Mesodermal cell (in vitro differentiated cells): ENCODE data around the gene SLC6A8.

Experiments
- H3K27ac ChIP-seq: 2 replicates; pipeline ENCODE4 v1.7.0; 2013; ENCODE audit warnings: mild to moderate bottlenecking, low read depth, low read length, moderate library complexity; ENCODE audit not compliant: severe bottlenecking
- H3K36me3 ChIP-seq: 2 replicates; pipeline ENCODE4 v1.7.1; 2013; ENCODE audit warnings: mild to moderate bottlenecking, low read length, moderate library complexity; ENCODE audit not compliant: control insufficient read depth, insufficient read depth
- H3K4me1 ChIP-seq: one replicate; pipeline ENCODE4 v1.7.1; 2013; ENCODE audit warnings: mild to moderate bottlenecking, low read length; ENCODE audit not compliant: insufficient read depth, control insufficient read depth, poor library complexity, severe bottlenecking
- H3K4me3 ChIP-seq: 2 replicates; pipeline ENCODE4 v1.7.0; 2013; ENCODE audit warnings: low read length, control low read depth, mild to moderate bottlenecking; ENCODE audit not compliant: insufficient read depth, poor library complexity, severe bottlenecking; ENCODE audit errors: extremely low read depth
- H3K9me3 ChIP-seq: 2 replicates; pipeline ENCODE4 v1.7.1; 2013; ENCODE audit warnings: mild to moderate bottlenecking, low read length, moderate library complexity; ENCODE audit not compliant: control insufficient read depth
- WGBS, 2 experiments: methylation state at CpG; one replicate each; pipeline ENCODE4 v1.1.5; 2013; ENCODE audit warnings: missing lambda C conversion rate in 2 of 2; ENCODE audit not compliant: insufficient coverage in 2 of 2; 5-methylcytosine and 5-hydroxymethylcytosine counted together

Gene SLC6A8

DNA sequence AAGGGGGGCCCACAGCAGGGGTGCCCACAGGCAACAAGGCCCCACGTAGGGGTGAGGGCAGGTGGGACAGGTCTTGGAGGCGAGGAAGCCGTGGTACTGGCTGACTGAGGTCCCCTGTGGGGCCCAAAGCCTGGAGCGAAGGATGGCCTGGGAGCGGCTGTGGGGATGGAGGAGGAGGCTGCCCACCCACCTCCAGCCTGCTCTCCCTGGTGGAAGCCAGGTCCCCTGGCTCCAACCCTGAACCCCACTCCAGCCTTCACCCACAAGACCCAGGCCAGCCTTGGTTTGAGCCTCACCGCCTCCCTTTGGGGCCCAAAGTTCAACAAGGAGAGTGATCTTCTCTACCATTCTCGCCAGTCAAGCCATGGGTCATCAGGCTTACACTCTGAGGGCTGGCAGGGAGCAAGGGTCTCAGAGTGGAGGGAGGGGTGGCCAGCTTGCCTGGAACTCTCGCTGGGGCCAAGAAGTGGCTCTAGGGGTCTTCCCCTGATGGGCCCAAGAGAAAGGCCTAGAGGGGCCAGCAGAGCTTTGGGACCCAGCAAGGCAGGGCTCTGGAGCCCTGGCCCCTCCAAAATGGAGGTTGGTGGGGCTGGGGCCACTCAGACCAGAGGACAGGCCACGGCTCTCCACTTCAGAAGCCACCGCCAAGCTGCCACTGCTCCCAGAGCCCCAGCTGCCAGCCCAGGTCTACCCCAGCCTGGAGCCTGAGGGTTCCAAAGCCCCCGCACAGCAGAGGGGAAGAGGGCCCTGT, 19.1 kb upstream of the SLC6A8 start:
- Histone ChIP-seq H3K9me3 (no peaks in the 10 kb centered on the region), H3K36me3 (no peaks in the 10 kb centered on the region), H3K4me1 (no peaks in the 10 kb centered on the region), H3K27ac (no peak overlapping the region), H3K4me3 (no peak overlapping the region)
- WGBS, 2 experiments: 95% methylated on average over 3 of the region's 11 CpGs; no CpG with 5 or more reads in 1 of the 2 experiments

DNA sequence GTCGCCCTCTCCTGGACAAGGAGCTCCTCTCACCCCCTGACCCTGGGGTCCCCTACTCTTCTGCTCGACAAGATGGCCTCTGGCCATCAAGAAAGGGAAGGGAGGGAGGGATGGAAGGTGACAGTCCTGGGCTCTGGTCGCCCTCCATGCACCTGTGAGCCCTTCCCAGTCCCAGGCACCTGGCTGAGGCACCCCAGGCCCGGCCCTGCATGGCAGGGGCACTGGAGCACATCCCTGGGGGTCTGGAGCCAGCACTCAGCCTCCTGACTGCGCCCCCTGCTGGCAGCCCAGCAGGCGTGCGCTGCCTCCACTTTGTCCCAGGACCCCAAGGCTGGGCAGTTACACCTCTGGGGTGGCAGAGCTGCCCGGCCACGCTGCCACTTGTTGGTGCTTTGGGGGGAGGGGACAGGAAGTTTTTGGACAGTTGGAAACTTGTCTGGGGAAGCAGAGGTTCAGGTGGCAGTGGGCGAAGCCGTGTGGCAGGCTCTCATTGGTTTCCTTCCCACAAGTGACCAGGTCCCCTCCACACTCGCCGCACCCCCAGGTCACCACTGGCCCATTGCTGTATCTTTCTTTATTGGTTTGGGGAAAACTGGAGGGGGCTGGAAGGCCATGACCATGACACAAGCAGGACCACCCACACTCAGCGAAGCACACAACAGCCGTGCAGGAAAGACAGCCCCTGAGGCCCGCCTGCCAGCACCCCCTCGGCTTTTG, 18.4 kb upstream of the SLC6A8 start:
- Histone ChIP-seq H3K27ac (no peak overlapping the region), H3K4me1 (no peaks in the 10 kb centered on the region), H3K9me3 (no peaks in the 10 kb centered on the region), H3K36me3 (no peaks in the 10 kb centered on the region), H3K4me3 (no peak overlapping the region)
- WGBS, 2 experiments: 20 to 32% methylated on average over 1 to 4 of the region's 17 CpGs

DNA sequence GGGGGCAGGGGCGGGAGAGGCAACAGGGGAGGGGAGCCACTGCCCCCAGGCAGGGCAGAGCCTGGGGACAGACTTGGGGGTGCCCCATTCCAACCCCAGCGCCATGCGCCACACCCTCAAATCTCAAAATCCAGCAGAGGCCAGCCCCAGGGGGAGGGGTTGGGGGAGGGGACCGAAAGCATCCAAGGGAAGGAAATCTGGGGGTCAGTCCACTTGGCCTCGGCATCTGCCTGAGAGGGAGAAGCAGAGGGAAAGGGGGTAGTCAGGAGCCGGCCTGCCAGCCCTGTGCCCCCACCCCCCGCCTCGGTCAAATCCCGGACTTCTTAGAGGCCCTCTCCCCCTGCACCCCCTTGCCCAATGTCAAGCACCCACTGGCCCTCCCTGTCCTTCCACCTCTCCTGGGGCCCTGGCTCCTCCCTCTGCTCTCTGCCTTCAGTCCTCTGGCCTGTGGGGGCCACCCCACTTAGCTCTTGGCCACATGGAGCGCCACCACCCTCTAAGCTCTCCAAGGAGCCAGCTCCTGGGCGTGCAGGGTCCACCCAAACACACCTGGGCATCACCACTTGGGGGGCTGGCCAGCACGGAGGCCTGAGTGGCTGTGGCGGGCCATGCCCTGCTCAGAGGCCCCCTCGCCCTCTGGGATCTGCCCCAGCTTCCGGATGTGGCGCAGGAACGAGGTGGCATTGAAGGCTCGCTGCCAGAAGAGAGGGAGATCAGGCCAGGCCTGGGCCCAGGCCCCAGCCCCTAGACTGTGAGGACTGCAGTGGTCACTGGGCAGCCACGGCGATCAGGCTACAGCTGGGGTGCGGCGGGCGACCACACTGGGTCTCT, 17.6 kb upstream of the SLC6A8 start:
- Histone ChIP-seq H3K27ac (no peak overlapping the region), H3K36me3 (no peaks in the 10 kb centered on the region), H3K9me3 (no peaks in the 10 kb centered on the region), H3K4me3 (no peak overlapping the region), H3K4me1 (no peaks in the 10 kb centered on the region)
- 84 to 96% methylated on average over 8 to 9 of the region's 23 CpGs for WGBS, 2 experiments

GRCh38 chrX:153670748-153671588, 16.8 kb upstream of the SLC6A8 start:
- Histone ChIP-seq H3K4me3 (no peak overlapping the region), H3K36me3 (no peaks in the 10 kb centered on the region), H3K9me3 (no peaks in the 10 kb centered on the region), H3K4me1 (no peaks in the 10 kb centered on the region), H3K27ac (no peak overlapping the region)
- WGBS, 2 experiments: 97 to 98% methylated on average over 5 of the region's 23 CpGs

- H3K4me1 ChIP-seq: no peaks in the 10 kb centered on the region
- H3K27ac ChIP-seq: no peak overlapping the region
- H3K4me3 ChIP-seq: no peak overlapping the region
- H3K9me3 ChIP-seq: no peaks in the 10 kb centered on the region
- H3K36me3 ChIP-seq: no peaks in the 10 kb centered on the region
- WGBS, 2 experiments: 90 to 93% methylated on average over 2 to 13 of the region's 27 CpGs
These were observed 15.9 kb upstream of the SLC6A8 start for GRCh38 chrX:153671589-153672530.

- 83 to 95% methylated on average over 2 to 6 of the region's 53 CpGs for WGBS, 2 experiments
- Histone ChIP-seq H3K36me3 (no peaks in the 10 kb centered on the region), H3K4me1 (no peaks in the 10 kb centered on the region), H3K4me3 (no peak overlapping the region), H3K9me3 (no peaks in the 10 kb centered on the region), H3K27ac (no peak overlapping the region)
These were observed 14.9 kb upstream of the SLC6A8 start for GRCh38 chrX:153672531-153673427.

GRCh38 chrX:153673428-153674218, 14.1 kb upstream of the SLC6A8 start, which contains the start of gene PNCK:
TSS of gene PNCK (minus strand) at chrX:153673813. CDS start at chrX:153673076, 737 bp downstream.
- Histone ChIP-seq H3K4me3 (no peak within 1 kb of the TSS), H3K9me3 (no peaks in the 10 kb centered on the region), H3K36me3 (no peaks in the 10 kb centered on the region), H3K27ac (no peak within 1 kb of the TSS), H3K4me1 (no peaks in the 10 kb centered on the region)
- 0 to 18% methylated on average over 2 to 25 of the region's 98 CpGs for WGBS, 2 experiments

GRCh38 chrX:153674219-153674851, 13.4 kb upstream of the SLC6A8 start:
- no peaks in the 10 kb centered on the region for H3K36me3 ChIP-seq
- WGBS, 2 experiments: 63 to 76% methylated on average over 10 to 23 of the region's 27 CpGs
- no peaks in the 10 kb centered on the region for H3K9me3 ChIP-seq

More at GRCh38 chrX:153674219-153674851, 13.4 kb upstream of the SLC6A8 start:
- Histone ChIP-seq H3K27ac (no peak overlapping the region), H3K4me1 (no peaks in the 10 kb centered on the region), H3K4me3 (no peak overlapping the region)
